Measurements from ENCODE around the gene PTK6.
"Not testable (repeated sequence)": the region's sequence is repeated elsewhere in the genome, so short reads cannot be mapped to it uniquely, and the experiment has no call there.

Gene PTK6

DNA sequence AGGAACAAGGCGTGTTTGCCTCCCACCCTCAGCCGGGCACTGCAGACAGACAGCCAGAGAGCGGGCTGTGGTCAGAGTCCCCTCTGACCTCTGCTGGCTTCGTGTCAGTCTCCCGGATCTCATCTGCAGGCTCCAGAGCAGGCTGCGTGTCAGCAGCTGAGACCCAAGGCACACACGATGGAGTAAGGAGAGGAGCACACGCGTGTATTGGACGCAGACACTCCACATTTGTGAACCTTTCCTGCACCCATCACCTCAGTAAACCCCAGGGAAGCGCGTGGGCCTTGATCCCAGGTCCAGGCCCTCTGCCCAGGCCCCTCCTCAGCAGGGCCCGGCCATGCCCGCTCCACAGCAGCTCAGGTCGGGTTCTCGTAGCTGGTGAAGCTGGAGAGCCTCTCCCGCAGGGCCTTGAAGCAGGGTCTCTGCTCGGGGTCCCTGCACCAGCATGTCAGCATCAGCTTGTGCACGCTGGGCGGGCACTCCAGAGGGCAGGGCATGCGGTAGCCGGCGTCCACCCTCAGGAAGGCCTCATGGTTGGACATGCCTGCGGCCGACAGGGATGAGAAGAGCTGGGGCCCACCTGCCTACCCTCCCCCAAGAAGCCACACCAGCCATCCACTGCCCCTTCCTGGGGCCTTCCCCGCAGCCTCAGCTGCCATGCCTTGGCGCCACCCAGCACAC, 7.9 kb downstream of the PTK6 start:
- DNase-seq = no peak

DNA sequence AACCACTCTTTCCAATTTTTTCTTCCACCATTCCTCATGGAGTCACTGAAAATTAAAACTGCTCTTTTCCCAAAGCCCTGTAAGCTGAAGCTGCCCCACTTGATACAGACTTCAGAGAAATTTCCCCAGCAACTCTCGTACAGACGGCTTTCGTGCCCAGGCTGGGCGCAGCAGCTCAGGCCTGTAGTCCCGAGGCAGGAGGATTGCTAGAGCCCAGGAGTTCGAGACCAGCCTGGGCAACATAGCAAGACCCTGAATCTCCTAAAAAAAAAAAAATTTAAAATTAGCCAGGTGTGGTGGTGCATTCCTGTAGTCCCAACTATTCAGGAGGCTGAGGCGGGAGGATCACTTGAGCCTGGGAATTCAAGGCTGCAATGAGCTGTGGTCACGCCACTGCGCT, 10.0 kb downstream of the PTK6 start:
- DNase-seq = no peak

GRCh38 chr20:63525971-63526370, 11.2 kb downstream of the PTK6 start:
- DNase-seq = no peak

DNA sequence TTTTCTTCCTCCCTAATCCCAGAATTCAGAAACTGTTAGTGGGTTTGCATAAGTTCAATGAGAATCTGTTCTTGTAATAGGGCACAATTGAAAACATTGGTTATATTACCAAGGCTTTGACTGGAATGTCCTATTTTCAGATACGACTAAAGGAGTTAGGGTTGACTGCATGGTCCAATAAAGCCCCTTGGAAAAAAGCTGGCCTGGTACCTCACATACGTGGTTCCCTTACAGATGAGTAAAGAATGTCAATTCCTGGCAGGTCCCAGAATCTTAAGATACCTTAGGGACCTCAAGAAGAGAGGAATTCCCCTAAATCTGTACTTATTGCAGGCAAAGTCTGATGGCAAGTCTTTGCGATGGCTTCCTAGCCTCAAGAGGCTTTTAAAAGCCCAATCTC, 12.0 kb downstream of the PTK6 start:
- DNase-seq = no peak

DNA sequence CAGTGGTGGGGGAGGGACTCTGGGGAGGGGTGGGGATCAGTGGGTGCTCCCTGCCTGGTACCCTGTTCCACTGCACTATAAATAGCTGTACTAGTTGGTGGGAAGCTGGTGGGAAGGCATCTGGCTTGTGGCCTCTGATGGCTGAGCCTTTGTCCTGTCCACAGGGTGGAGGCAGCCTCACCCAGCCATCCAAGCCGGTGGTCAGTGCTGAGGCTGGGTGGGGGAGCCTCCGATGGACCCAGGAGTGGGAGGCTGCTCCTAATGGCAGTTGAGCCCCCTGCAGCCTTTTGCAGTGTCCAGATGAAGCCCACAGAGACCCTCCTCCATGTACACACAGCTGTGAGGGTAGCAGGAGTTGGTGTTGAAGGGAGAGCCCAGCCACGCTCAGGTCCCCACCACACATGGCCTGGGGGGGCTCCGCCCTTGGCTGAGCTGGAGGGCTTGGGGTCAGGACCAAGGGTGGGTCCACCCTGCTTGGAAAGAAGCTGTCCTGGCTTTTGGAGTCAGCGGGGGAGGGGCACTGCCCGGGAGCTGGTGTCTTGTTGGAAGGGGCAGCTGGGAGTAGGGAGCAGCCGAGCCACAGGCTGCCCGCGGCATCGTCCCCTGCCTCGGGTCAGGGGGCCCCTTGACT, 14.1 kb downstream of the PTK6 start:
- DNase-seq = no peak

- no peak for DNase-seq
Measured at GRCh38 chr20:63522091-63522868, 14.9 kb downstream of the PTK6 start.

- no peak for DNase-seq
Measured at GRCh38 chr20:63521602-63522001, 15.6 kb downstream of the PTK6 start.

GRCh38 chr20:63520934-63521601, 16.1 kb downstream of the PTK6 start:
- peak; percentile 62 for DNase-seq

DNA sequence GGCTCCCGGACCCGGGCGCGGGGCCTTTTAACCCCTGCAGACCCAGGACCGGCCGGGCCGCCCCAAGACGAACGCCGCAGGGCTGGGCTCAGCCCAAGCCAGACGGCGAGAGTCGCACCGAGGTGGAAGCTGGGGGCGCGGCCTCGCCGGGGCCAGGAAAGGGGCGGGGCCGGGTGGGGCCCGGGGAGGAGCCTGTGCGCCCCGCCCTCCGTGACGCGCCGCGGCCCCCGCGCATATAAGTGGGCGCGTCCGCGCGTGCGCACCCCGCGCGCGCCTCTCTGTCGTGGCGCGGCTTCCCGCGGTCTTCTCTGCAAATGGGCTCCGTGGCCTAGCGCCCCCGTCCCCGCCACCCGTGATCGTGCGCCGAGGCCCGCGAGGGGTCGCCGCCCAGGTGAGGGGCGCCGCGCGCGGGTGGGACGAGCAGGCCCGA, 16.7 kb downstream of the PTK6 start, which contains the start of gene PPDPF:
Gene PPDPF, plus strand, starts transcription at position 262 of the 430 bp plus-strand sequence. CDS start 544 bp downstream, outside the sequence.
- peak; percentile 84 for DNase-seq

GRCh38 chr20:63519668-63520503, 17.3 kb downstream of the PTK6 start:
- peak; percentile 53 for DNase-seq

- no peak for DNase-seq
Measured at GRCh38 chr20:63518946-63519667, 18.1 kb downstream of the PTK6 start.

DNA sequence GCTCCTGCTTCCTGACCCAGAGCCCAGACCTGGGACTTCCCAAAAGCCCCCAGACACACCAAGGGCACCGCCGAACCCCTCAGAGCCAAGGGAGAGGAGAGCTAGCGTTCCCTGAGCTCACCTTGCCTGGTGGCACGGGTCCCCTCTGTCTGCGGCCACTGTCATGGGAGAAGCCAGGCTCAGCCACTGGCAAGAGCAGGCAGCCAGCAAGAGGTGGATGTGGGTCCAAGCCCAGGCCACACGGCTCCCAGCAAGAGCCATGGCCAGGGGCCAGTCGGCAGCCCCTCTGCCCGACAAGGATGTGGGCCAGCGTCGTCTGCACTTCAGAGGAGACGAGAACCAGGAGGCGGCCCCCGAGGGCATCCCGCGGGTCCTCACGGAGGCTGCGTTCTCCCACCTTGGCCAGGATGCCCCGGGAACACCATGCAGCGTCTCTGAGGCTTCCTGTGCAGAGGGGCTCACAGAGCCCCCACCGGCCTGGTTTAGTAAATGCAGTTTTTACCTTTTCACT, 18.8 kb downstream of the PTK6 start:
- no peak for DNase-seq

- DNase-seq = no peak
Measured at GRCh38 chr20:63517376-63518309, 19.5 kb downstream of the PTK6 start.

DNA sequence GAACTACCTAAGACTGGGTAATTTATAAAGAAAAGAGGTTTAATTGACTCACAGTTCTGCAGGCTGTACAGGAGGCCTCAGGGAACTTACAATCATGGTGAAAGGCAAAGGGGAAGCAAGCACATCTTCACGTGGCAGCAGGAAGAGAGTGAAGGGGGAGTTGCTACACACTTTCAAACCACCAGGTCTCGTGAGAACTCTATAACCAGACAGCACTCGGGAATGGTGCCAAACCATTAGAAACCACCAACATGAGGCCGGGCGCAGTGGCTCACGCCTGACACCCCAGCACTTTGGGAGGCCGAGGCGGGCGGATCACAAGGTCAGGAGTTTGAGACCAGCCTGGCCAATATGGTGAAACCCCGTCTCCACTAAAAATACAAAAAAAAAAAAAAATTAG, 22.7 kb downstream of the PTK6 start:
- not testable (repeated sequence) for DNase-seq

DNA sequence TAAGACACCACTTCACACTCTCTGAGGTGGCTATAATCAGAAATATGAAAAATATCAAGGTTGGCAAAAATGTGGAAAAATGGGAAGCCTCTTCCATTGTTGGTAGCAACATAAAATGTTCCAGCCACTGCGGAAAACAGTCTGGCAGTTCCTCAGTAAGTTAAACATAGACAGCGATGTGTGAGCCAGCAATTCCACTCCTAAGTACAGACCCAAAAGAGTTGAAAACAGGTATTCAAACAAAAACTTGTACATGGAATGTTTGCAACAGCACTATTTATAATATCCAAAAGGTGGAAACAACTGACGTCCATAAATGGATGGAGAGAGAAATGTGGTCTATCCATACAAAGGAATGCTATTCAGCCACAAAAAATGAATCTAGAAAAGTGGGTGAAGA, 24.0 kb downstream of the PTK6 start:
- DNase-seq = no peak

DNA sequence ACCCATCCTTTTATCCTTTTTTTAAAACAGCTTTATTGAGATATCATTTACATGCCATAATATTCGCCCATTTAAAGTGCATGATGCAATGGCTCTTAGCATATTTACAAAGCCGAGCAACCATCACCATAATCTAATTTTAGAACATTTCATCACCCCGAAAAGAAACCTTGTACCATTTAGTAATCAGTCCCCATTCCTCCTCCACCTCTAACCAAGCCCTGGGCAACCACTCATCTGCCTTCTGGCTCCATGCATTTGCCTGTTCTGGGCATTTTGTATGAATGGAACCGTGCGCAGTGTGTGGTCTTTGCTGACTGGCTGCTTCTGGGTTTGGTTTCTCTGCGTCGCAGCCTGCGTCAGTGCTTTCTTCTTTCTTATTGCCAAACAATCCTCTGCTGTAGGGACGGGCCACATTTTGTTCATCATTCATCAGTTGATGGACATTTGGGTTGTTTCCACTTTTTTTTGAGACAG, 28.1 kb downstream of the PTK6 start:
- DNase-seq = no peak

DNA sequence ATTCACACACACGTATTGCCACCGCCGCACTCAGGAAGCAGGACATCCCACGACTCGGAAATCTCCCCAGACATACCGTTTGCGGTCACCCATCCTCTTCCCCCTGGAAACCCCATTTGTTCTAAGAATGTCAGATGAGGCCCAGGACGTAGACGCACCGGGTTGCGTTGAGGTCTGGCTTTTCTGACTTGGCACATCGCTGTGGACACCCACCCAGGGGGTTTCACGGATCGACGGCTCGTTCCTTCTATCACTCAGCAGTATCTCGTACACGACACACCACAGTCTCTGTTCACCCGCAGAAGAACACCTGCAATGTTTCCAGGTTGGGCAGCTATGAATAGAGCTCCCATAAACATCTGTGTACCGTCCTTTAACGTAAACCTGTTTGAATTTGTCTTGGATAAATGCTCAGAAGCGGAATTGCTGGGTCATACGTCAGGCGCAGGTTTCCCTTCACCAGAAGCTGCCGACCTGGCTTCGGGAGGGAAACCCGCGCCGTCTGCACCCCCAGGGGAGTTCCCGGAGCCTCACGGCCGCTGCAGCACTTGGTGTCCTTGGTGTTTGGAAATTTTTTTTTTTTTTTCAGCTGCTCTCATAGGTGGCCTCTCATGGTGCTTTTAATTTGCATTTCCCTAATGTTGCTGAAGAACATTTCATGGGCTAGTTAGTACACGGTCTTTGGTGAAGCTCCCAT, 29.0 kb downstream of the PTK6 start:
- no peak for DNase-seq

DNA sequence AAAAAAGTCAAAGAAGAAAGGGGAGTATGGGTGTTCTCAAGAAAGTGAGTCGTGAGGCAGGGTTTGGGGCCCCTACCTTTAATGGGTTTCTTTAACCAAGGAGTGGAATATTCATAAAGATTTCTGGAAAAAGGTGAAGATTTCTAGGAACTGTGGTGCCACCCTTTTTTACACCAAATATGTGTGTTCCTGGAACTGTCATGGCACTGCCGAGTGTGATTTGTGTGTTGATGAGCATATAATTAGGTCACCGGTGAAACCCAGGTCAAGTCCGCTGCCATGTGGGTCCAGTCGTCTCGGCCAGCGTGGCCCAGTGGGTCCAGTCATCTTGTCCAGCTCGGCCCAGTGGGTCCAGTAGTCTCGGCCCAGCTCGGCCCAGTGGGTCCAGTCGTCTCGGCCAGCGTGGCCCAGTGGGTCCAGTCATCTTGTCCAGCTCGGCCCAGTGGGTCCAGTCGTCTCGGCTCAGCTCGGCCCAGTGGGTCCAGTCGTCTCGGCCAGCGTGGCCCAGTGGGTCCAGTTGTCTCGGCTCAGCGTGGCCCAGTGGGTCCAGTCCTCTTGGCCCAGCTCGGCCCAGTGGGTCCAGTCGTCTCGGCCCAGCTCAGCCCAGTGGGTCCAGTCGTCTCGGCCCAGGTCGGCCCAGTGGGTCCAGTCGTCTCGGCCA, 30.0 kb downstream of the PTK6 start:
- no peak for DNase-seq

GRCh38 chr20:63505723-63506122, 31.5 kb downstream of the PTK6 start:
- no peak for DNase-seq
